Stomach smooth muscle (tissue), 2 donors: ENCODE measurements around the gene SYCP3.

Experiments
- H3K27ac ChIP-seq: one replicate; pipeline ENCODE4 v1.7.0; 2013; ENCODE audit warnings: mild to moderate bottlenecking, low read length, inconsistent platforms
- H3K27me3 ChIP-seq, 2 donors: one replicate each; pipeline ENCODE4 v1.7.0; 2013; ENCODE audit warnings: low read length in 2 of 2; ENCODE audit not compliant: insufficient read depth in 2 of 2, control insufficient read depth in 1 of 2
- H3K36me3 ChIP-seq, 2 donors: one replicate each; pipeline ENCODE4 v1.7.0; 2013; ENCODE audit warnings: low read length in 2 of 2; ENCODE audit not compliant: control insufficient read depth in 2 of 2, insufficient read depth in 2 of 2
- H3K4me1 ChIP-seq: one replicate; pipeline ENCODE4 v1.7.0; 2013; ENCODE audit warnings: low read length; ENCODE audit not compliant: control insufficient read depth, insufficient read depth
- H3K4me3 ChIP-seq, 2 donors: one replicate each; pipeline ENCODE4 v1.7.0; 2013; ENCODE audit warnings: low read length in 2 of 2
- H3K9ac ChIP-seq, 2 donors: one replicate each; pipeline ENCODE4 v1.7.0; 2013; ENCODE audit warnings: low read length in 2 of 2, mild to moderate bottlenecking in 1 of 2
- H3K9me3 ChIP-seq, 2 donors: one replicate each; pipeline ENCODE4 v1.7.0; 2013; ENCODE audit warnings: low read length in 2 of 2; ENCODE audit not compliant: control insufficient read depth in 2 of 2
- donor health status: healthy.
- donor health status: Pancreatic carcinoma.

SYCP3 gene

DNA sequence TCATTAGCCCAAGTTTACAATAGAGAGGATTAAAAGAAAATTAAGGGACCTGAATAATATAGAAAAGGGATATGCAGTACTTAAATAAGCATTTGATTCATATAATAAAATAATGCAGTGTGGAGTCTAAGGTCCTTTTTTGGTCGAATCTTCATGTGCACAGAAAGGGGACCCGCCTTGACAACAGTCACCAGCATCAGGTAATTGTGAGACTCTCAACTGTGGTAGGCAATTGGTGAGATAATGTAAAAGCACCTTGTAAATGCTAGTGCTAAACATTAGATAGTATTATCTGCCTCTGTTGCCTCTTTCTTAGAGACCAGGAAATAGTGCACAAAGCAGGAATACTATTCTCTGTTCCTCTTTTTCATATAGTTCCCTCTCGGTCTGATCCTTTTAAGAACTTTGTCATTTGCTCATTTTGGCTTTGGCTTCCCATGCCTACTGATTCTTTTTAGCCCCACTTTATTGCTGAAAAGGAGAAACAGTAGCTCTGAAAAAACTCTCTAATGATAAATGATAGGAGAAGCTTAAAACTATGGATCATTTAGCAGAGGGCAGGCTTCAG, 24.3 kb downstream of the SYCP3 start:
- peaks cover 8% of the 10 kb centered on the region for H3K4me1 ChIP-seq
- no peak overlapping the region for H3K9ac ChIP-seq
- H3K27me3 ChIP-seq, result no peaks in the 10 kb centered on the region
- H3K9me3 ChIP-seq, result no peaks in the 10 kb centered on the region
- H3K36me3 ChIP-seq, result peaks cover 0 to 7% of the 10 kb centered on the region in 2 donors
- no peak overlapping the region for H3K4me3 ChIP-seq
- H3K27ac ChIP-seq, result no peak overlapping the region

- Histone ChIP-seq H3K4me3 (no peak overlapping the region), H3K9ac (no peak overlapping the region), H3K4me1 (peaks cover 8% of the 10 kb centered on the region), H3K27me3 (no peaks in the 10 kb centered on the region), H3K27ac (no peak overlapping the region), H3K36me3 (peaks cover 0 to 7% of the 10 kb centered on the region in 2 donors), H3K9me3 (no peaks in the 10 kb centered on the region)
These were observed 25.3 kb downstream of the SYCP3 start for GRCh38 chr12:101713930-101714329.

DNA sequence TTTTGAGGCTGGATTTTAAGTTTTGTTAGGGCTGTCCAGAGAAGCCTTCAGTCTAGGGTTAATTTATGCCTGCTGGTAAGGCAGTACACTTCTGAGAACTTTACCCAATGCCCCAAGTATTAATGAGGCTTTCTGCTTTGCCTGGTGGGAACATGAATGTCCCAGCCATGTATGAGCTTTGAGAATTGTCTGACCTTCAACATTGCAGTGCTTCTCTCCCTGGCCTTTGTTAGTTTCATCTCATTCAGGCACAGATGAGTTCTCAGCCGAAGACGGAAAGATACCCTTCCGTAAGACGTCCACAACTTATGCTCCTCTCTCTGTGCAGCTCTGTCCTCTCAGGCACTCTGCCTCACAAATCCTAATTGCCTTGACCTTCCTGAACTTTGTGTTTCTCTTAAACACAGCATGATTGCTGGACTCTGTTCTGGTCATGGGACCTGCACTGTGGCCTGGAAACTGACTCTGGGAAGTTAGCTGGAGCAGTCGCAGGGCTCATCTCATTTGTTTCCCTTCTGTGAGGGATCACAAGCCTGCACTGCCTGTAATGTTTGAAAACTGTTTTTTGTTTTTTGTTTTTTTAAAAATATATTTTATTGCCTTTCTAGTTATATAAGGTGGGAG, 26.1 kb downstream of the SYCP3 start:
- Histone ChIP-seq H3K4me1 (peaks cover 8% of the 10 kb centered on the region), H3K27ac (no peak overlapping the region), H3K36me3 (peaks cover 0 to 7% of the 10 kb centered on the region in 2 donors), H3K4me3 (peak overlapping the region in 1 of 2 donors; percentile 47), H3K9me3 (no peaks in the 10 kb centered on the region), H3K9ac (peak overlapping the region; percentile 25 to 31), H3K27me3 (no peaks in the 10 kb centered on the region)

- no peak overlapping the region for H3K9ac ChIP-seq
- H3K27me3 ChIP-seq, result no peaks in the 10 kb centered on the region
- no peaks in the 10 kb centered on the region for H3K36me3 ChIP-seq
- H3K9me3 ChIP-seq, result no peaks in the 10 kb centered on the region
- no peak overlapping the region for H3K27ac ChIP-seq
- no peak overlapping the region for H3K4me3 ChIP-seq
- H3K4me1 ChIP-seq, result peaks cover 8% of the 10 kb centered on the region
These were observed 29.0 kb downstream of the SYCP3 start for GRCh38 chr12:101710288-101710687.

- Histone ChIP-seq H3K27me3 (no peaks in the 10 kb centered on the region), H3K4me1 (peaks cover 6% of the 10 kb centered on the region), H3K9ac (no peak overlapping the region), H3K36me3 (no peaks in the 10 kb centered on the region), H3K4me3 (no peak overlapping the region), H3K27ac (no peak overlapping the region), H3K9me3 (no peaks in the 10 kb centered on the region)
These were observed 32.0 kb downstream of the SYCP3 start for GRCh38 chr12:101707131-101707782.

DNA sequence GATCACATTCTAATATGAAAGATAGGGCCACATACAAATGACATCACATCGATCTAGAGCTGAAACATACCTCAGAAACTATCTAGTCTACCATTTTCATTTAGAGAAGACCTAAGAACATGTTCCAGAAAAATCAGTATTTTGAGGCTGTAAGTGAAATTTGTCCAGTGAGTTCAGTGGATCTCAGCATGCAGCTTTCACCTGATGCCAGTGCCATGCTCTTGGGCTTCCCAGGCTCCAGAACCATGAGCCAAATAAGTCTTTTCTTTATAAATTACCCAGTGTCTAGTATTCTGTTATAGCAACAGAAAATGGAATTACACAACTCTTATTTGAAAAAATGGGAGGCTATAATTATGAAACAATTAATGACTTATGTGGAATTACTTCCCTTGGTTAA, 32.9 kb downstream of the SYCP3 start:
- Histone ChIP-seq H3K27ac (no peak overlapping the region), H3K9ac (no peak overlapping the region), H3K9me3 (no peaks in the 10 kb centered on the region), H3K27me3 (no peaks in the 10 kb centered on the region), H3K36me3 (no peaks in the 10 kb centered on the region), H3K4me3 (no peak overlapping the region), H3K4me1 (peaks cover 6% of the 10 kb centered on the region)

DNA sequence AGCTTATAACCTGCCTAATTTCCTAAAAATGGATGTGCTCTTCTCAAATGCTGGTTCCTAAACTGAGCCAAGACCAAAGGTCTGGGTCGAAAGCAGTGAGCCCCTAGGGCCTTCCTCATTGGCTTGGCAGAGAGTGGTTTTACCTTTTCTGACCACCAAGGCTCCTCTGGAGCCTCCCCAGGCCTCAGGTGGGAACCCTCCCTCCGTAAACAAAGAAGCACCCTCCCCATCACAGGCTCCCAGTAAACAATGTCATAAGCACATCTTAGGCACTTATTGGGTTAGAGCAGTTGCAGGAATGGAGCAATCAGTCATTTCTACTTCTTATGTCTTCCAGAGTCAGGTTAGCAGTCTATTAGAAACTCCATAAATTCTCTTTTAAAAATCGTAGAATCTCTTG, 35.8 kb downstream of the SYCP3 start:
- no peak overlapping the region for H3K9ac ChIP-seq
- no peaks in the 10 kb centered on the region for H3K36me3 ChIP-seq
- H3K4me3 ChIP-seq, result no peak overlapping the region
- no peaks in the 10 kb centered on the region for H3K9me3 ChIP-seq
- no peak overlapping the region for H3K27ac ChIP-seq
- H3K27me3 ChIP-seq, result no peaks in the 10 kb centered on the region
- peaks cover 8% of the 10 kb centered on the region for H3K4me1 ChIP-seq

DNA sequence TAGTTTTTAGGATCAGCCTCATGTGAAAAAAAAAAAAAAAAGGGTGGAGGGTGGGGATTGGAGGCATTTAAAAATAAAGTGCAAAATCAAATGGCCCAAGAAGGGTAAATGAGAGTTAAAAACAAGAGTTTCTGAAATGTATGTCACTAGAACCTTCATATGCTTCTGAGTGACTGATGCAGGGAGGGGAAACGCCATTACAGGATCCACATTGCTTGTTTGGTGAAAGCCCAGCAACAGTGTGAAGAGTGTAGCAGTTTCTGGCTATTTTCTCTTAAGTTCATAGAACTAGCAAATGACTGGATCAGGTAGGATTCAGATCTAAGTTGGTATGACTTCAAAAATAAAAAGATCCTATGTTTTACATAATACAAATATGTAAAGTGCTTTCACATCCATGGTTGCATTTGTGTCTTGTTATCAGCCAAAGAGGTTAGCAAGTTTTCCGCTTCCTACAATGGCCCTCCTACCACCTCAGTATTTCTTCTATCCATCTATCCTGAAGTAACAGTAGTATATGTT, 38.9 kb downstream of the SYCP3 start:
- Histone ChIP-seq H3K4me1 (peaks cover 19% of the 10 kb centered on the region), H3K27ac (no peak overlapping the region), H3K9me3 (no peaks in the 10 kb centered on the region), H3K27me3 (no peaks in the 10 kb centered on the region), H3K9ac (no peak overlapping the region), H3K4me3 (no peak overlapping the region), H3K36me3 (no peaks in the 10 kb centered on the region)

DNA sequence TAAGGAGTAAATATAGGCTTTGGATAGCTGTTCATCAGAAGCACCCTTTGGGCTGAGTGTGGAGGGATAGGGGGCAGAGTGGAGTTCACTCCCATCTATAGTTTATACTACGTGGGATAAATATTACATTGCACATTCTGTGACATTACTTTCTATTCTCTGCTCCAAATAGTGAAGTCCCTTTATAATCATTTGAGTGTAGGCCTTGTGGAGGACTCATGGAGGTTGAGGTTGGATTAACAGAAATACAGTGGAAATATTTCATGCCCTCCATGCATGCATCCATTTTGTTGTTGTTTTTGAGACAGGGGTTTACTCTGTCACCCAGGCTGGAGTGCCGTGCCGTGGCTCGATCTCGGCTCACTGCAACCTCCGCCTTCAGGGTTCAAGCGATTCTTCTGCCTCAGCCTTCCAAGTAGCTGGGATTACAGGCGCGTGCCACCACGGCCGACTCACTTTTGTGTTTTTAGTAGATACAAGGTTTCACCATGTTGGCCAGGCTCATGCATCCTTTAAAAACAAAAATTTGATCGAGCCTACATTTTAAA, 40.4 kb downstream of the SYCP3 start:
- no peaks in the 10 kb centered on the region for H3K36me3 ChIP-seq
- no peaks in the 10 kb centered on the region for H3K9me3 ChIP-seq
- peak overlapping the region; percentile 82 for H3K27ac ChIP-seq
- peak overlapping the region; percentile 83 to 88 for H3K9ac ChIP-seq
- H3K27me3 ChIP-seq, result no peaks in the 10 kb centered on the region
- H3K4me1 ChIP-seq, result peaks cover 19% of the 10 kb centered on the region
- H3K4me3 ChIP-seq, result peak overlapping the region; percentile 92 to 96

- Histone ChIP-seq H3K27ac (peak overlapping the region; percentile 82), H3K4me1 (peaks cover 19% of the 10 kb centered on the region), H3K9me3 (no peaks in the 10 kb centered on the region), H3K9ac (peak overlapping the region; percentile 83 to 88), H3K36me3 (no peaks in the 10 kb centered on the region), H3K4me3 (peak overlapping the region; percentile 92 to 96), H3K27me3 (no peaks in the 10 kb centered on the region)
These were observed 41.1 kb downstream of the SYCP3 start for GRCh38 chr12:101697930-101698799.
